H1 (cell line): ENCODE results near the gene ATAD3B. TPM values are rescaled to one million over a fixed set of nuclear protein-coding genes. Genes with fewer than 3 reads are reported as not detected.

Experiments
- CTCF ChIA-PET: fragments of 300-600 bp; sonication (Branson Sonifier 250); formaldehyde crosslinking; loops from one replicate; lab custom pipeline; 2021; ENCODE audit not compliant: partially characterized antibody; lab: Charles Lee
- POLR2A ChIA-PET: fragments of 300-600 bp; sonication (Branson Sonifier 250); formaldehyde crosslinking; loops from one replicate; lab custom pipeline; 2021; ENCODE audit warnings: inconsistent platforms; ENCODE audit not compliant: partially characterized antibody; lab: Charles Lee
- DNase-seq, 2 experiments: peaks; one replicate each; pipeline versions ENCODE4 v3.0.0 to v3.0.0-alpha.2; 2010 to 2022; ENCODE audit warnings: low spot score in 2 of 2, low read depth in 1 of 2, mixed read lengths in 1 of 2
- FAIRE-seq: peaks from 2 replicates; lab custom pipeline; 2011; peaks lifted over from hg19 to GRCh38; lab: Jason Lieb, UNC
- H2AFZ ChIP-seq: 2 replicates; pipeline ENCODE4 v1.8.1; 2012; ENCODE audit warnings: low read length, inconsistent platforms
- H2AK5ac ChIP-seq: 2 replicates; pipeline ENCODE4 v1.6.1; 2013; ENCODE audit warnings: low read depth, low read length
- H2BK120ac ChIP-seq: replicated peaks from 2 replicates; pipeline ENCODE3; 2013; ENCODE audit warnings: low read depth, low read length, inconsistent platforms
- H2BK12ac ChIP-seq: 2 replicates; pipeline ENCODE4 v1.6.1; 2013; ENCODE audit warnings: low read depth, low read length
- H2BK15ac ChIP-seq: 2 replicates; pipeline ENCODE4 v1.6.1; 2013; ENCODE audit warnings: low read length
- H2BK20ac ChIP-seq: 2 replicates; pipeline ENCODE4 v1.6.1; 2013; ENCODE audit warnings: low read length
- H2BK5ac ChIP-seq: 2 replicates; pipeline ENCODE4 v1.6.1; 2013; ENCODE audit warnings: low read depth, low read length
- H3K14ac ChIP-seq: 2 replicates; pipeline ENCODE4 v1.6.1; 2013; ENCODE audit warnings: inconsistent platforms; ENCODE audit not compliant: insufficient read length
- H3K18ac ChIP-seq: 2 replicates; pipeline ENCODE4 v1.6.1; 2013; ENCODE audit warnings: low read length; ENCODE audit errors: extremely low read depth
- H3K23ac ChIP-seq: 2 replicates; pipeline ENCODE4 v1.6.1; 2013; ENCODE audit warnings: inconsistent platforms; ENCODE audit not compliant: insufficient read length
- H3K23me2 ChIP-seq: 2 replicates; pipeline ENCODE4 v1.6.1; 2013; ENCODE audit warnings: low read depth, low read length
- H3K27ac ChIP-seq: 2 replicates; pipeline ENCODE4 v1.6.1; 2011; ENCODE audit warnings: low read depth, low read length, inconsistent platforms
- H3K27me3 ChIP-seq, 4 experiments: replicated peaks in 1 of 4; 1 replicate in 1 of 4; 2 replicates in 3 of 4; pipeline versions ENCODE4 v1.6.1 to v1.8.1; 2011 to 2013; ENCODE audit warnings: low read length in 3 of 4, mild to moderate bottlenecking in 3 of 4, inconsistent platforms in 2 of 4, mixed read lengths in 2 of 4, moderate library complexity in 1 of 4; ENCODE audit not compliant: control insufficient read depth in 3 of 4, insufficient read depth in 3 of 4; ENCODE audit errors: extremely low read depth in 1 of 4
- H3K36me3 ChIP-seq, 4 experiments: 2 replicates each; pipeline versions ENCODE4 v1.6.1 to v1.8.1; 2011 to 2013; ENCODE audit warnings: mild to moderate bottlenecking in 4 of 4, low read length in 3 of 4, moderate library complexity in 2 of 4, control low read depth in 1 of 4, inconsistent platforms in 1 of 4; ENCODE audit not compliant: insufficient read depth in 4 of 4, control insufficient read depth in 2 of 4
- H3K4ac ChIP-seq: replicated peaks from 2 replicates; pipeline ENCODE3; 2013; ENCODE audit warnings: low read length, low read depth, mixed read lengths, inconsistent platforms; ENCODE audit not compliant: insufficient read length
- H3K4me1 ChIP-seq, 4 experiments: replicated peaks in 1 of 4; 1 replicate in 1 of 4; 2 replicates in 3 of 4; pipeline versions ENCODE4 v1.6.1 to v1.8.1; 2011 to 2013; ENCODE audit warnings: low read length in 3 of 4, inconsistent platforms in 2 of 4, mixed read lengths in 1 of 4; ENCODE audit not compliant: insufficient read depth in 4 of 4, control insufficient read depth in 3 of 4
- H3K4me2 ChIP-seq, 2 experiments: 2 replicates each; pipeline versions ENCODE4 v1.6.1 to v1.8.1; 2011 to 2013; ENCODE audit warnings: low read depth in 2 of 2, low read length in 2 of 2, control low read depth in 1 of 2, inconsistent platforms in 1 of 2, mild to moderate bottlenecking in 1 of 2; ENCODE audit not compliant: insufficient read depth in 1 of 2
- H3K4me3 ChIP-seq, 4 experiments: fragments of 200-600, 300-600 bp in 1 of 4; sonication (generic), shearing (Covaris generic), sonication (Bioruptor Twin) in 1 of 4; 2 replicates each; pipeline versions ENCODE4 v1.5.1 to v1.8.1; 2011 to 2016; ENCODE audit warnings: low read length in 4 of 4, low read depth in 3 of 4, control low read depth in 2 of 4, inconsistent platforms in 2 of 4, mild to moderate bottlenecking in 2 of 4, mixed read lengths in 1 of 4, moderate library complexity in 1 of 4; ENCODE audit not compliant: insufficient read depth in 2 of 4; ENCODE audit errors: extremely low read depth in 1 of 4
- H3K56ac ChIP-seq: replicated peaks from 2 replicates; pipeline ENCODE3; 2013; ENCODE audit warnings: low read depth, mild to moderate bottlenecking, mixed read lengths, low read length, inconsistent platforms; ENCODE audit not compliant: insufficient read length
- H3K79me1 ChIP-seq: 2 replicates; pipeline ENCODE4 v1.6.1; 2013; ENCODE audit warnings: low read depth, low read length, control low read depth
- H3K79me2 ChIP-seq, 2 experiments: 2 replicates each; pipeline versions ENCODE4 v1.6.1 to v1.8.1; 2012 to 2013; ENCODE audit warnings: low read length in 2 of 2, mild to moderate bottlenecking in 2 of 2, inconsistent platforms in 1 of 2; ENCODE audit not compliant: insufficient read depth in 2 of 2, control insufficient read depth in 1 of 2
- H3K9ac ChIP-seq, 4 experiments: replicated peaks in 1 of 4; 1 replicate in 1 of 4; 2 replicates in 3 of 4; pipeline versions ENCODE4 v1.6.1 to v1.8.1; 2011 to 2013; ENCODE audit warnings: low read depth in 3 of 4, low read length in 3 of 4, control low read depth in 2 of 4, mild to moderate bottlenecking in 2 of 4, moderate library complexity in 2 of 4, inconsistent platforms in 1 of 4; ENCODE audit errors: extremely low read depth in 1 of 4
- H3K9me3 ChIP-seq, 2 experiments: 2 replicates each; pipeline versions ENCODE4 v1.6.1 to v1.8.1; 2012 to 2013; ENCODE audit warnings: mild to moderate bottlenecking in 2 of 2, moderate library complexity in 2 of 2, control low read depth in 1 of 2, inconsistent platforms in 1 of 2, low read depth in 1 of 2, low read length in 1 of 2, mixed read lengths in 1 of 2; ENCODE audit not compliant: insufficient read depth in 2 of 2
- H4K20me1 ChIP-seq, 2 experiments: replicated peaks in 1 of 2; 2 replicates each; pipeline versions ENCODE3 to v1.8.1; 2011 to 2013; ENCODE audit warnings: inconsistent platforms in 2 of 2, low read length in 2 of 2, mild to moderate bottlenecking in 1 of 2; ENCODE audit not compliant: insufficient read depth in 2 of 2, control insufficient read depth in 1 of 2
- H4K5ac ChIP-seq: 2 replicates; pipeline ENCODE4 v1.6.1; 2013; ENCODE audit warnings: low read length, low read depth, mixed read lengths, inconsistent platforms; ENCODE audit not compliant: insufficient read length
- H4K8ac ChIP-seq: 2 replicates; pipeline ENCODE4 v1.8.0; 2013; ENCODE audit warnings: mild to moderate bottlenecking, moderate library complexity, low read length, inconsistent platforms; ENCODE audit not compliant: insufficient read depth; ENCODE audit errors: extremely low read depth
- H4K91ac ChIP-seq: replicated peaks from 2 replicates; pipeline ENCODE3; 2013; ENCODE audit warnings: low read length, mixed read lengths, inconsistent platforms; ENCODE audit not compliant: insufficient read length
- CBX8 ChIP-seq: fragments of 300-800, 300-1000 bp; sonication (generic); IDR thresholded peaks from 2 replicates; pipeline ENCODE4 v1.7.1; 2016; ENCODE audit warnings: low read depth, low read length, borderline replicate concordance
- EGR1 ChIP-seq: IDR thresholded peaks from 2 replicates; pipeline ENCODE4 v1.6.1; 2011; ENCODE audit warnings: low read depth, low read length, borderline replicate concordance
- GABPA ChIP-seq: IDR thresholded peaks from 2 replicates; pipeline ENCODE4 v1.6.1; 2011; ENCODE audit warnings: mild to moderate bottlenecking, low read length, moderate library complexity, borderline replicate concordance; ENCODE audit not compliant: insufficient read depth
- HDAC6 ChIP-seq: IDR thresholded peaks from one replicate; pipeline ENCODE4 v1.7.1; 2012; ENCODE audit warnings: low read depth, mild to moderate bottlenecking, inconsistent platforms, low read length, moderate library complexity
- NRF1 ChIP-seq: IDR thresholded peaks from 2 replicates; pipeline ENCODE4 v1.6.1; 2011; ENCODE audit warnings: mild to moderate bottlenecking, low read depth, low read length, improper control_type of control experiment
- WGBS, 2 experiments: shearing (Covaris generic) in 1 of 2; methylation state at CpG; one replicate each; pipeline versions ENCODE4 v1.1.6 to v1.1.7; 2013 to 2015; ENCODE audit warnings: low lambda C conversion rate in 2 of 2, mixed read lengths in 2 of 2, inconsistent platforms in 1 of 2, low coverage in 1 of 2, missing lambda C conversion rate in 1 of 2; ENCODE audit not compliant: insufficient replicate concordance in 2 of 2, insufficient coverage in 1 of 2, insufficient read length in 1 of 2; ENCODE audit errors: extremely low coverage in 1 of 2, missing lambda C conversion rate in 1 of 2; 5-methylcytosine and 5-hydroxymethylcytosine counted together
- polyA plus RNA-seq, 7 experiments: library from polyadenylated mRNA; depleted of rRNA in 3 of 7; stranded (reverse) in 5 of 7; unstranded in 2 of 7; fragments of >200 nt in 5 of 7; fragments of 200-250 nt in 2 of 7; gene quantifications; 1 replicate in 5 of 7; 2 replicates in 1 of 7; 4 replicates in 1 of 7; pipeline versions ENCODE4 v1.2.1 to v1.2.3, GENCODE V29; 2011 to 2013; ENCODE audit warnings: missing spikeins in 2 of 7, mixed read lengths in 2 of 7
- total RNA-seq: library from RNA; stranded (reverse); fragmentation: NEBNext Ultra II Directional; extraction: Animal tissue kit (Norgen Biotek cat#: 25700); gene quantifications from 2 replicates; pipeline ENCODE4 v1.2.1, GENCODE V29; 2021

ATAD3B gene
- total and polyA plus RNA-seq, 2 of the 8 experiments (the other 6 are each of a cell fraction or from before 2014, with no cell fraction given) = 31.3 to 63.0 TPM

DNA sequence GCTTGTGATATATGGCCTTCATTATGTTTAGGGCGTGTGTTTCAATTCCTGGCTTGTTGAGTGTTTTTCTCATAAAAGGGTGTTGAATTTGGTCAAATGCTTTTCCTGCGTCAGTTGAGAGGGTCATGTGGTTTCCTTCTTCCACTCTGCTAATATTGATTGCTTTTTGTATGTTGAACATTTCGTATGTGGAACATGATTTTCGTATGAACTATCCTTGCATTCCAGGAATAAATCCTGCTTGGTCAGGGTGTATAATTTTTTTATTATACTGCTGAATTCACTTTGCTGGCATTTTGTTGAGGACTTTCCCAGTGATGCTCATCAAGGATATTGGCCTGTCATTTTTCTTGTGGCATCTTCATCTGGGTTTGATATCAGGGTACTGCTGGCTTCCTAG, 35.7 kb downstream of the ATAD3B start:
- Histone ChIP-seq H2AK5ac (no peak overlapping the region), H3K27ac (no peak overlapping the region), H3K4me1 (no peaks in the 10 kb centered on the region; a peak in 1 of 7 replicates), H2BK120ac (no peak overlapping the region), H3K4me2 (no peak overlapping the region), H2BK5ac (no peak overlapping the region), H4K20me1 (no peaks in the 10 kb centered on the region), H4K8ac (no peak overlapping the region), H3K79me1 (no peaks in the 10 kb centered on the region), H4K91ac (no peak overlapping the region), H3K4ac (no peak overlapping the region), H3K18ac (no peak overlapping the region), H3K14ac (no peak overlapping the region), H4K5ac (no peak overlapping the region), H3K9ac (no peak overlapping the region), H3K56ac (no peak overlapping the region), H3K9me3 (no peaks in the 10 kb centered on the region), H2BK15ac (no peak overlapping the region), H2BK12ac (no peak overlapping the region), H3K79me2 (no peaks in the 10 kb centered on the region), H3K23me2 (peaks cover 2% of the 10 kb centered on the region; the same call in 1 of the 2 replicates), H2BK20ac (no peak overlapping the region), H3K4me3 (no peak overlapping the region), H2AFZ (no peak overlapping the region), H3K36me3 (no peaks in the 10 kb centered on the region), H3K23ac (no peak overlapping the region), H3K27me3 (no peaks in the 10 kb centered on the region)
- ChIA-PET CTCF (interaction anchor here (0.6 kb wide), 1 partner anchor 136 kb away, joined by 3 read pairs; no protein-coding TSS in a partner anchor), POLR2A (no interaction called here)
- FAIRE-seq (no peak), DNase-seq (no peak)
- 85% methylated on average over 4 of the region's 4 CpGs; no CpG with 5 or more reads in 1 of the 2 experiments for WGBS, 2 experiments
- TF ChIP-seq CBX8 (no peak), HDAC6 (no peak), GABPA (no peak), EGR1 (no peak), NRF1 (no peak)
